Breast epithelium (tissue), 4 donors: ENCODE measurements around the gene ZNF593. TPM values are rescaled to one million over a fixed set of nuclear protein-coding genes. Genes with fewer than 3 reads are reported as not detected.

Source experiments
- DNase-seq, 2 donors: peaks; one replicate each; pipeline ENCODE4 v3.0.0-alpha.2; 2019; ENCODE audit warnings: low spot score in 2 of 2
- H3K27ac ChIP-seq, 2 donors: fragments of 200-600 bp; sonication (generic) in 1 of 2; one replicate each; pipeline ENCODE4 v1.5.1; 2016 to 2019; ENCODE audit warnings: mild to moderate bottlenecking in 1 of 2
- H3K27me3 ChIP-seq, 2 donors: fragments of 200-600 bp; sonication (generic) in 1 of 2; one replicate each; pipeline versions ENCODE4 v1.5.1 to v1.6.0; 2017 to 2019; ENCODE audit warnings: control low read depth in 1 of 2, mild to moderate bottlenecking in 1 of 2
- H3K36me3 ChIP-seq: fragments of 200-600 bp; one replicate; pipeline ENCODE4 v1.5.1; 2019
- H3K4me1 ChIP-seq, 2 donors: fragments of 200-600 bp; sonication (generic); one replicate each; pipeline ENCODE4 v1.5.1; 2016 to 2019; ENCODE audit warnings: control low read depth in 1 of 2
- H3K4me3 ChIP-seq, 3 donors: fragments of 200-600 bp; sonication (generic); 1 replicate in 2 of 3; 2 replicates in 1 of 3; pipeline ENCODE4 v1.5.1; 2016 to 2019; ENCODE audit warnings: mild to moderate bottlenecking in 3 of 3, moderate library complexity in 2 of 3
- H3K9me3 ChIP-seq, 2 donors: fragments of 200-600 bp; sonication (generic) in 1 of 2; one replicate each; pipeline ENCODE4 v1.5.1; 2016 to 2019; ENCODE audit warnings: control low read depth in 1 of 2
- POLR2A ChIP-seq: fragments of 450-650 bp; IDR thresholded peaks from one replicate; pipeline ENCODE4 v1.6.1; 2016; ENCODE audit warnings: antibody characterized with exemption, mild to moderate bottlenecking, moderate library complexity
- POLR2AphosphoS5 ChIP-seq, 3 donors: sonication (generic); formaldehyde crosslinking; IDR thresholded peaks; one replicate each; pipeline ENCODE4 v1.6.1; 2017; ENCODE audit warnings: antibody characterized with exemption in 3 of 3
- intact Hi-C: fragments of 100-400 bp; cut with DNase I; formaldehyde crosslinking; loops from one replicate; pipeline ENCODE4 v1.15.1; 2023; ENCODE audit warnings: low total_unique reads
- total RNA-seq, 3 donors: library from RNA; depleted of rRNA; stranded (reverse); fragments of >200 nt; gene quantifications; one replicate each; pipeline ENCODE4 v1.1.0, GENCODE V29; 2016
- TF ChIP-seq, protein P1 (sequence below), 3 donors: fragments of 450-650 bp; IDR thresholded peaks; one replicate each; pipeline ENCODE4 v1.5.1; 2016 to 2017; ENCODE audit warnings: antibody characterized with exemption in 3 of 3, mild to moderate bottlenecking in 3 of 3, moderate library complexity in 3 of 3

ZNF593 gene
- total RNA-seq, 3 donors from 2014 or later: 26.4 to 39.7 (median 31.9) TPM

DNA sequence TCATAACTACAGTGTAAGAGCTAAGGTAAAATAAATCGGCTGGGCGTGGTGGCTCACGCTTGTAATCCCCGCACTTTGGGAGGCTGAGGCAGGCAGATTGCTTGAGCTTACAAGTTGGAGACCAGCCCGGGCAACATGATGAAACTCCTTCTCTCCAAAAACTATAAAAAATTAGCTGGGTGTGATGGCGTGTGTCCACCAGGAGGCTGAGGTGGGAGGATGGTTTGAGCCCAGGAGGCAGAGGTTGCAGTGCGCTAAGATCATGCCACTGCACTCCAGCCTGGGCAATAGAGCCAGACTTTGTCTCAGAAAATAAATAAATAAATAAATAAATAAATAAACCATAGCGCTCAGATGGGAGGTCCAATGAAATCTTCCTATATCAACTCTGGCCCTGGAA, 27.5 kb upstream of the ZNF593 start:
- intact Hi-C loops: no loop called here
- DNase-seq: no peak
- Histone ChIP-seq H3K9me3 (no peaks in the 10 kb centered on the region), H3K27ac (no peak overlapping the region), H3K4me1 (no peaks in the 10 kb centered on the region), H3K36me3 (no peaks in the 10 kb centered on the region), H3K27me3 (no peaks in the 10 kb centered on the region), H3K4me3 (peak overlapping the region in 1 of 3 donors; percentile 12)
- TF ChIP-seq, protein P1, sequence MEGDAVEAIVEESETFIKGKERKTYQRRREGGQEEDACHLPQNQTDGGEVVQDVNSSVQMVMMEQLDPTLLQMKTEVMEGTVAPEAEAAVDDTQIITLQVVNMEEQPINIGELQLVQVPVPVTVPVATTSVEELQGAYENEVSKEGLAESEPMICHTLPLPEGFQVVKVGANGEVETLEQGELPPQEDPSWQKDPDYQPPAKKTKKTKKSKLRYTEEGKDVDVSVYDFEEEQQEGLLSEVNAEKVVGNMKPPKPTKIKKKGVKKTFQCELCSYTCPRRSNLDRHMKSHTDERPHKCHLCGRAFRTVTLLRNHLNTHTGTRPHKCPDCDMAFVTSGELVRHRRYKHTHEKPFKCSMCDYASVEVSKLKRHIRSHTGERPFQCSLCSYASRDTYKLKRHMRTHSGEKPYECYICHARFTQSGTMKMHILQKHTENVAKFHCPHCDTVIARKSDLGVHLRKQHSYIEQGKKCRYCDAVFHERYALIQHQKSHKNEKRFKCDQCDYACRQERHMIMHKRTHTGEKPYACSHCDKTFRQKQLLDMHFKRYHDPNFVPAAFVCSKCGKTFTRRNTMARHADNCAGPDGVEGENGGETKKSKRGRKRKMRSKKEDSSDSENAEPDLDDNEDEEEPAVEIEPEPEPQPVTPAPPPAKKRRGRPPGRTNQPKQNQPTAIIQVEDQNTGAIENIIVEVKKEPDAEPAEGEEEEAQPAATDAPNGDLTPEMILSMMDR (IDR thresholded peaks at IDR 0.05): no peak

DNA sequence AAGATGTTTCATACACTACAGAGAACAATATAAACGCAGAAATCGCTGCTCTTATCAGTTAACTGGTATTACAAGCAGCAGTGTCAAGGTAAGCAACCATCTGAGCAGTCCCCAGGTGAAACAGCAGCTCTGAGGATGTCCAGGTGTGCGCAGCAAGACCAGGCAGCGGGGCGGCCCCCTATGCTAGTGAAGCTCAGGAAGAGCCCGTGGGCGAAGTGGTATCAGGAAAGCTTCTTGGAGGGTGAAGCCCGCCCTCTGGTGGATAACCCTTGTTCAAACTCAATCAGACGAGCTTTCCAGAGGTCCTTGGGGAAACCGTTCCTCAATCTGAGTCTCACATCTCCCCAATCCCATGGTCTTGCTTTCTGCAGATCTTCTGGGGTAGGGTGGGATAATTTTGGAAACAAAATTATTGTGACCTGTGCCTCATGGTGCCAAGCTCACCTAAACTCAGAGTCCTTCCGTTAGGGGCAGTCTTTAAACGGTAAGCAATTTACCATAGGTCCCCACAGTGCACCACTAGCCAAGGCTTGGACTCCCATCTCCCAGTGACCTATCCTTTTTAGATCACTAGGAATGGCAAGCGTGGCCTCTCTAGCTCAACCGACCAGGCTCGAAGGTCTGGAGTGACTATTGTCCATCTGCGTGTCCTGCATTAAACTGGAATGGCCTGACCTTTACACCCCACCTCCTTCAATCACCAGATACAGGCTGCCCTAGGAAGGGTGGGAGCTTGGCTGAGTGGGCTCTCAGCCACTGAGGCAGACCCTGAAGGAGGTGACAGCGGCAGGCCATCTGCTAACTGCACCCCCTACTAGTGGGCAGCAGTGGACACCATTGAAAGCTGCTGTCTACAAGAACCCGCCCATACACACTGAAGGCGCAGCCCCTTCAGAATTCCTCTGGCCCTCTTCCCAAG, 24.4 kb upstream of the ZNF593 start:
- TF ChIP-seq, protein P1 (IDR thresholded peaks at IDR 0.05): peak; percentile 34 to 84 (median 80)
- TF ChIP-seq POLR2A (no peak), POLR2AphosphoS5 (IDR thresholded peaks at IDR 0.05) (peak in 1 of 3 donors; percentile 37)
- intact Hi-C loops: no loop called here
- Histone ChIP-seq H3K9me3 (no peaks in the 10 kb centered on the region), H3K27ac (no peak overlapping the region), H3K4me1 (no peaks in the 10 kb centered on the region), H3K27me3 (no peaks in the 10 kb centered on the region), H3K4me3 (no peak overlapping the region), H3K36me3 (no peaks in the 10 kb centered on the region)
- peak; percentile 67 to 68 for DNase-seq

- peak in 1 of 2 donors; percentile 12 for DNase-seq
- no peak for TF ChIP-seq POLR2A
- TF ChIP-seq, protein P1 (IDR thresholded peaks at IDR 0.05): no peak
- TF ChIP-seq POLR2AphosphoS5 (IDR thresholded peaks at IDR 0.05): no peak
- H3K27ac ChIP-seq: no peak overlapping the region
Observed at GRCh38 chr1:26145960-26146294, 23.8 kb upstream of the ZNF593 start.

DNA sequence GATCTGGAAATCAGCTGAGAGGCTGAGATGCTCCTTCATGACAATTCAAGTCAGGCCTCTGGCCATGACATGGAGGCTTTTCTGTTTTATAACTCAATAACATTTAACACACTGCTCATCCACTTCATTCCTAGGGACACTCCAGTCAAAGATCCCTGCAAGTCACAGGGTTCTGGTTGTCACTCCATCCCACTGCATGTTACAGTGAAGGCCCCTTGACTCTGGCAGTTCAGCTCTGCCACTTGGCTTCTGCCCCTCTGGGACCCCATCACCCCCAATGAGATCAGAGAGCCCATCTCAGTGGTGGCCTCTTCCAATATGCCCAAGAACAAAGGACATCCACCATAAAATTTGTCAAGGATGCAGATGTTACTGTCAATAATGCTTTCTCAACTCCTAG, 20.8 kb upstream of the ZNF593 start:
- H3K27me3 ChIP-seq: no peaks in the 10 kb centered on the region
- no peak for TF ChIP-seq POLR2A
- TF ChIP-seq POLR2AphosphoS5 (IDR thresholded peaks at IDR 0.05): no peak
- H3K9me3 ChIP-seq: no peaks in the 10 kb centered on the region
- H3K36me3 ChIP-seq: no peaks in the 10 kb centered on the region
- intact Hi-C loops: no loop called here
- no peak for DNase-seq
- no peak overlapping the region for H3K27ac ChIP-seq
- H3K4me1 ChIP-seq: no peaks in the 10 kb centered on the region
- no peak overlapping the region for H3K4me3 ChIP-seq

More at GRCh38 chr1:26145960-26146294, 23.8 kb upstream of the ZNF593 start:
- no peaks in the 10 kb centered on the region for H3K36me3 ChIP-seq
- no peaks in the 10 kb centered on the region for H3K9me3 ChIP-seq
- no peaks in the 10 kb centered on the region for H3K27me3 ChIP-seq
- H3K4me1 ChIP-seq: no peaks in the 10 kb centered on the region
- intact Hi-C loops: no loop called here
- H3K4me3 ChIP-seq: no peak overlapping the region

DNA sequence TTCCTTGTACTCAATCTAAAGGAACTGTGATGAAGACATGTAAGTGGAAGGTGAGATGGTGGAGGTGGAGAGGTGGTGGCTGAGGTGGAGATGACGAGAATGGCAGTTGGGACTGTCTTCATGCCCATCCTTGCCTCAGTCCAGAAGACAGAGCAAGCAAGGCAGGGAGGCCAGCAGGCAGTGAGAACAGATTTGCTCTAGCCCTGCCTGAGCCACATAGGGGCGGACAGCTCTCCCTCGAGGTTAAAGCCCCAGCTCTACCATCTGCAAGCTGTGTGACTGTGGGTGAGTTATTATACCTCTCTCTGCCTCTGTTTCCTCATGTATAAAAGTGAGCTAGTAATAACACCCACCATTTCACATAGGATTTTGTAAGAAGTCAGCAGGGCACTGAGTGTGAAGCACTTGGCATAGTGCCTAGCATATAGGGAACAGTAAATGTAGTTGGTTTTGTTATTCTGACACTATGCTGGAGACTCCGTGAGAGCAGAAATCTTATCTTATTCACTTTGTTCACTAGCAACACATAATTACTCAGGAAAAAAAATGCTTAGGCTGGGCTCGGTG, 15.7 kb upstream of the ZNF593 start:
- Histone ChIP-seq H3K4me3 (no peak overlapping the region), H3K4me1 (no peaks in the 10 kb centered on the region), H3K27ac (no peak overlapping the region), H3K9me3 (no peaks in the 10 kb centered on the region), H3K36me3 (no peaks in the 10 kb centered on the region), H3K27me3 (peaks cover 0 to 14% of the 10 kb centered on the region in 2 donors)
- peak in 1 of 2 donors; percentile 30 for DNase-seq
- intact Hi-C loops: loop anchor here (10.0 kb wide), 1 partner anchor 49 kb away; no protein-coding TSS in a partner anchor
- TF ChIP-seq POLR2A (no peak), POLR2AphosphoS5 (IDR thresholded peaks at IDR 0.05) (no peak)
- TF ChIP-seq, protein P1 (IDR thresholded peaks at IDR 0.05): no peak
